A204.1 (cell line): Measurements from ENCODE around the gene PEX12.
"Not testable (repeated sequence)": the region's sequence is repeated elsewhere in the genome, so short reads cannot be mapped to it uniquely, and the experiment has no call there.

Source experiments
- FAIRE-seq: peaks from 2 replicates; lab custom pipeline; 2012; peaks lifted over from hg19 to GRCh38; lab: Jason Lieb, UNC

The PEX12 gene

DNA sequence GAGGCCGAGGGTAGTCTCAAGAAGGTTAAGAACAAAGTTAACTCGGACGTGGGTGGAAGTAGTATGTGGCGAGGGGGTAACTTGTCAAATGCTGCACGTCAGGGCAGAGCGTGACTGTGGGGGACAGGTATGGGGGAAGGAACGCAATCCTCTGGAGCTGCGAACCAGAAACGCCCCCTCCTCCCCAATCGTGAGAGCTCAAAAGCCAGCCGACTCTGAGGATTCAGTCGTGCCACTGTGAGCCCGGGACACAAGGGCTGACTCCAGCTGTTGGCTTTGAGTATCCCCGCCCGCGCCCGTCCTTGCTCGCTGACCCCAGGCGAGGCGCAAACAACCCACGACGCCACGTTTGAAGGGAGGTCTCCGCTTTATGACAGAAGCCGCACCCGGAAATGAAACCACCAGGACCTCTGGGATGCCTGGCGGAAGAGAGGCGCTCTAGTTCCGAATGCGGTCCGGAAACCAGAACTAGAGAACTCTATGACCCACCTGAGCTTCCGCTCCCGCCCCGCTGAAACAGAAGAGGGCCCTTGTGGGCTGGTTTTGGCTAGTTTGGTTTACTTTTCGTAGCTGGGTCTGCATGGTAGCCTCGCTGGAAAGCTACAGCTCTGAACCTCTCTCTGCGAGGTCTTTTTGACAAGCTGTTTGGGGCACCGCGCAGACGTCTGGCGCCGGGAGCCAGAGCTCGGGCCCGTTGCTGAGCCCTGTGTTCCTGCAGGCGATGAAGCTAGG, at the start of gene PEX12:
PEX12 (minus strand) TSS at position 375 of the 732 bp plus-strand sequence. CDS start 550 bp downstream, outside the sequence.
- peak; percentile 93 for FAIRE-seq

DNA sequence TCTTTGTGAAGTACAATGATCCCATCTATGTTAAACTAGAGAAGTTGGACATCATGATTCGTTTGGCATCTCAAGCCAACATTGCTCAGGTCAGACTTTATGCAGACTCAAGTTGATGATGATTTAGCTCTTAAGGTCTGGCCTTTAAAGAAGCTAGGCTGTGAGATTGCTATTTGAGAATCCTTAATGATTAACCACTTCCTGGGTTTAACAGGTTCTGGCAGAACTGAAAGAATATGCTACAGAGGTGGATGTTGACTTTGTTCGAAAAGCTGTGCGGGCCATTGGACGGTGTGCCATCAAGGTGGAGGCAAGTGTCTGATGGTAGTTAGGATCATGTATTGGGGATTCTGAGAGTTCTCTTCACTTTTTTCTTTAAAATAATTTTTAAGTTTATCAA, 49.0 kb upstream of the PEX12 start:
- no peak for FAIRE-seq

DNA sequence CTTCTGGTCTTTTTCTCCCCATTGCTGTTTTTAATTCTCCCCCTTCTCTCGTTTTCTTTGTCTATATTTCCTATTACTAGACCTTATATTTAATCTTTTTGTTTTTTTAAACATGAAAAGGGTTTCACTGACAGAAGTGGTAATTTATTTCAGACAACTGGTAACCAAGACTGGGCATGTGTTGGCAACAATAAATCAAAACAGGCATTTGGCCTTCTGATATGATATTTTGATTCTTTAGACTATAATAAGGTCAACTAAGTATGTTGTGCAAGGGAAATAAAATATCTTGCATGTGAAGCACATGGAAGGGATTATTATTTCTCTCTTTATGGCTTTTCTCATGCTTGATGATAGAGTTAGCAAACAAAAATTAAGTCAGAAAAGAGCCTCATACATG, 43.4 kb upstream of the PEX12 start:
- no peak for FAIRE-seq

DNA sequence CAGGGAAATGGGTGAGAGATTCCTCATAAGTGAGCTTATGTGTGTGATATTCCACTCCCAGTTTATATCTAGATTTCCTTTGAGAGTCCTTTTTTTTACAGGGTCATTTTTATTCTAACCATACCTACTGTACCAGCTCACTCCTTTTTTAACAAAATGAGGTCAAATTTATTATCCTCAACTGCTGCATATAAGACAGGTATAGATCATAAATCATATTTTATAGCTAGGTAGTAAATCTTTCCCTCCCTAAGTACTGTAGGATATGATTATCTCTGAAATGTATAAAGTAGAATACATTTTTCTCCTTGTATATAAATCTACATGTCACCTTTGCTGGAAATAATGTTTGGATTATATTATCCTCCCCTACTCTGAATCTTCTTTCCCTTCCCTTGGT, 40.3 kb upstream of the PEX12 start:
- no peak for FAIRE-seq

DNA sequence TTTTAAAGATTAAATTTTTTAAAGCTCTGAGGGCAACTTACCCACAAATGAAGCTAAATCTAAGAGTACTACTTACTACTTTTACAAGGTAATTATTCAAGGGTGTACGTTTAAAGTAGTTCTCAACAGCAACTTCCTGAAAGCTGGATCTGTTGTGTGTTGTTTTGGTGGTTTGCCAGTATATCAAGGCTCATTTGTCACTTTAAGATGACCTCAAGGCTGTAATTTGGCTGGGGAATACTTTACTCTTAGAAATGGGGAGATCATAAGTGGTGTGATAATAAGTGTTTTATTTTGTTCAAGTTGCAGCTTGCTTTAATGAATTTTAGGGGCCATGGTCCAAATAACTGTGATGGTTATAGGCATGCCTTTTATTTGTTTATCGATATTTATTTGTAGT, 39.1 kb upstream of the PEX12 start:
- no peak for FAIRE-seq

DNA sequence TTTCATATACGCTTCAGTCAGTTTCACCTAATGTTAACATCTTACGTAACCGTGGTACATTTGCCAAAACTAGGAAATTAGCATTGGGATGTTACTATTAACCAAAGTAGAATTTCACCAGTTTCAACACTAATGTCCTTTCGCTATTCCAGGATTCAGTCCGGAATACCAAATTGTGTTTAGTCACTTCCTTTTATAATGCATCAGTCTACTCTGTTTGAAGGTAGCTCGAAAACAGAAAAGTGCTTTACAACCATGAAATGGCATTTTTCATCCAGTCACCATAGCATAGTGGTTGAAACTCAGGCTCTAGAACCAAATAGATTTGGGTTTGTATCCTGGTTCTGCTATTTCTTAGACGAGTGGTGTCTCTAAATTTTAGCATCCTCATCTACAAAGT, 38.2 kb upstream of the PEX12 start:
- no peak for FAIRE-seq

DNA sequence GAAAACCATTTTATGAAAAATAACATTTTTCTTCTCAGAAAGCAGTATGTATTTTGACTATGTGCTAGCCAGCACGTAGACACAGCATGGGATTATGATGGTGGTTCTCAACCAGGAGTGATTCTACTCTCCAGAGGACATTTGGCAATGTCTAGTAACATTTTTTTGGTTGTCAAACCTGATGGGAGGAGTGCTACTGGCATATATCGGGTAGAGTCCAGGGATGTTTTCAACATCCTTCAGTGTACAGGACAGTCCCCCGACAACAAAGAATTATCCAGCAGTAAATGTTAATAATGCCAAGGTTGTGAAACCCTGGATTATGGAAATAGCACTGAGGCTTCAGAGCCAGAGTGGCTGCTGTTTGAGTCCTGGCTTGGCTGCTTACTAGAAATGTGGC, 36.4 kb upstream of the PEX12 start:
- FAIRE-seq = no peak

DNA sequence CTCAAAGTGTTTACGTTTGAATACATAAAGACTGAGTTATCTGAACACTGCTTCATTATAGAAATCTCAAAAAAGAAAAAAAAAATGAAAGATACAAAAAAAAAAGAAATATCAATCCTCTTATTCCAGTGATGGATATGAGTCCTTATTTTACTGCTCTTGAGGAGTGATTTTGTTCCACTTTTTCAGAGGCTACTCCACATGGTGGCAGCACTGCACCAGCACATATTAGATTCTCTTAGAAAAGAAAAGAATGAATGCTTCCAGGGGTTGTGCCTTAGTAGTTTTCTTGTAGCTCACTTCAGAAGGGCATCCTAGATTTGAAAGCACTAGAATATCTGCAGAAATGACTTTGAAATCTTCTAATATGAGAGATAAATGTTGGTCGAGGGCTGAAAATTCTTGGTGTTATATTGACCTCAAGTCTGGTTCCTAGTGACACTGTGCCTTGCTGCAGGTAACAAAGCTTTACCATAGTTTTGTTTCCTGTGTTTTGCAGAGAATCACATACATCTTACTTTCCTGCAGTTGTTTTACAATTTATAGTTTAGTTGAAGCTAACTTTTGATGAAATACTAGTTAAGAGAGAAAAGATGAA, 34.7 kb upstream of the PEX12 start:
- peak; percentile 96 for FAIRE-seq

DNA sequence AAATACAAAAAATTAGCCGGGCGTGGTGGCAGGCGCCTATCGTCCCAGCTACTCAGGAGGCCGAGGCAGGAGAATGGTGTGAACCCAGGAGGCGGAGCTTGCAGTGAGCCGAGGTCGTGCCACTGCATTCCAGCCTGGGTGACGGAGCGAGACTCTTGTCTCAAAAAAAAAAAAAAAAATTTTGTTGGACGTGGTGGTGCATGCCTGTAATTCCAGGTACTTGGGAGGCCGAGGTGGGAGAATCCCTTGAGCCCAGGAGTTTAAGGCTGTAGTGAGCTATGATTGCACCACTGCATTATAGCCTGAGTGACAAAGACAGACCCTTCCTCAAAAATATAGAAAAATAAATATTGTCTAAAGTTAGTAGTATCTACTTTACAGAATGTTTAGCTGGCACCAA, 32.4 kb upstream of the PEX12 start:
- not testable (repeated sequence) for FAIRE-seq

DNA sequence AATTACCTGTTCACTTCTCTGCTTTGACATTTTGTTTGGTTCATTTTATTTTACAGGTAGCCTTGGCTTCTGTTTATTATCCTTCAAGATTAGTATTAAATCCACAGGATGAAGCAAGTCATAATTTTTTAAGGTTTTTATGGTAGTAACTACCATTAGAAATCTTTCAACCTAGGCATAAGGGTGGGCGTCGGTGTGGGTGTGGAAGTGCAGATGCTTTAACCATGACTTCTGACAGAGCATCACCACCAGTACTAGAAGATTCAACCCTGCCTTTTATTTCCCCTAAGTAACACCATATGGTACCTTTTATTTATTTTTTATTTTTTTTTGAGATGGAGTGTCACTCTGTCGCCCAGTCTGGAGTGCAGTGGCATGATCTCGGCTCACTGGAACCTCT, 31.5 kb upstream of the PEX12 start:
- FAIRE-seq = no peak

DNA sequence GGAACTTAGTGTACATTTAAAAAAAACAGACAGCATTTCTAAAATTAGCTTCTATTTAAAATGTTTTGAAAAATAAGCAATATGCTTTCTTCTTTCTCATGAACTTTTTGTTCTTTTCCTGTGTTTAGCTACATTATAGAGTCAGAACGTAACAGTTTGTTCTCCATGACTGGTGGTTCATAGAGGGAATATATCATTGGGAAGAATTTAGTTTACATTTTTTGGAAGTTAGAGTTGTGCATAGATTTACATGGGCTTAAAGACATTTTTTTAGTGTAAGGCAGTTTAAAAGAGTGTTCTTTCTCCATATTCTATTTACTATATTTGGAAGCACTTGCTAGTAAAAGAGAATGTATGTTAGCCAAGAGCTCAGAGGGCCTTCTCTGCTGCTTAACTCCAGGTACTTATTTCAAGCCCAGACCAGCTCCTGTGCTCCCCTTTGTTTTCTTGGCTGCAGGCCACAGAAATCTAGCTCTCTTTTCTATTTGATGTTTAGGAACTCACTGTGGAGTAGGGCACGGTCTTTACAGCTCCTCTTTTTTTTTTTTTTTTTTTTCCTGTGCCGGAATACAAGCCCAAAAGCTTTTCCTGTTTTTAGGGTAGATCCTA, 29.0 kb upstream of the PEX12 start:
- no peak for FAIRE-seq

DNA sequence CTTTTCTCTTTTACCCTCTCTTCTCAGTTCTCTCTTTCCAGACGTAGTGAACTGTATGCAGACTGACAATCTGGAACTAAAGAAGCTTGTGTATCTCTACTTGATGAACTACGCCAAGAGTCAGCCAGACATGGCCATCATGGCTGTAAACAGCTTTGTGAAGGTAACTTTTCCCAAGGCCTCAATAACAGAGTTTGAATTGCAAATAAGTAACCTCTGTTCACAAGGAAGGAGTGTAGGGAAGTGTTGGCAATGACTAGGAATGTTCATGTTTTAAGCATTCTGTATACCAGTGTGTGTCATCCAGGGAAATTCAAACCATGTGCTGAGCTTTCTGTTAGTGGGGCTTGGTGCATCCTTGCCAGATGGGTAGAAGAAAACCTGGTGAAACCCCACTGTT, 27.3 kb upstream of the PEX12 start:
- no peak for FAIRE-seq

DNA sequence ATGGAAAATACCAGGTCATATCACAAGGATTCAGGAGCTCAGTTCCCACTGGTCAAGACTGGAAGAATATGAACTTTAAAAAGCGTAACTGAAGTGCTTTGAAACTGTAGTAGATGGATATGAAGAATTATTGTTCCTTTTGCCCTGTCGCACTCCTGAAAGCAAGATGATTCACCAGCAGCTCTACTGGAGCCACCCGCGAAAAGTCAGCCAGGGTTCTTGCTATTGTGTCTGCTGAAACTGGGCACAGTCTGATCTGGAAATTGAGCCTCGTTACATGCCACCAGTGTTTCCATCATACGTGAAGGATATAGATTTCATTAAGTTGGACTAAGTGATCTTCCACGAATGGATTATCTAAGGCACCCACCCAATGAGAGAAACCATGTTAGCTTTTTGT, 25.3 kb upstream of the PEX12 start:
- FAIRE-seq = no peak

DNA sequence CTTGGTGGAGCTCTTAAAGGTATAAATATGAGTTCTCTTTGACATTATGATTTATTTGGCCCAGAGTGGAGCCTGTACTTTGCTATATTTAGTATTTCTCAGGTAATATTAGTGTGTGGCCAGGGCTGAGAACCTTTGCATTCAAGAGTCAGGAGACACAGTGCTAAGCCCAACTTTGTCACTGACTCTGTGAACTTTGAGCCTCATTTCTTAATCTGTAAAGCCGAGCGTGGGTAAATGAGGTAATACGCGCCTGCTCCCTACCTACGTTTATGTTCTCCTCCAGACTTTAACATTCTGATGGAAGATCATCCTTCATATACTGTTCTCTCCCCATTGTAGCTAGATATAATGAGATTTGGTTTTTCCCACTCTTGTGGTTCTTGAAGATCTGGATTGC, 19.2 kb upstream of the PEX12 start:
- FAIRE-seq = no peak

DNA sequence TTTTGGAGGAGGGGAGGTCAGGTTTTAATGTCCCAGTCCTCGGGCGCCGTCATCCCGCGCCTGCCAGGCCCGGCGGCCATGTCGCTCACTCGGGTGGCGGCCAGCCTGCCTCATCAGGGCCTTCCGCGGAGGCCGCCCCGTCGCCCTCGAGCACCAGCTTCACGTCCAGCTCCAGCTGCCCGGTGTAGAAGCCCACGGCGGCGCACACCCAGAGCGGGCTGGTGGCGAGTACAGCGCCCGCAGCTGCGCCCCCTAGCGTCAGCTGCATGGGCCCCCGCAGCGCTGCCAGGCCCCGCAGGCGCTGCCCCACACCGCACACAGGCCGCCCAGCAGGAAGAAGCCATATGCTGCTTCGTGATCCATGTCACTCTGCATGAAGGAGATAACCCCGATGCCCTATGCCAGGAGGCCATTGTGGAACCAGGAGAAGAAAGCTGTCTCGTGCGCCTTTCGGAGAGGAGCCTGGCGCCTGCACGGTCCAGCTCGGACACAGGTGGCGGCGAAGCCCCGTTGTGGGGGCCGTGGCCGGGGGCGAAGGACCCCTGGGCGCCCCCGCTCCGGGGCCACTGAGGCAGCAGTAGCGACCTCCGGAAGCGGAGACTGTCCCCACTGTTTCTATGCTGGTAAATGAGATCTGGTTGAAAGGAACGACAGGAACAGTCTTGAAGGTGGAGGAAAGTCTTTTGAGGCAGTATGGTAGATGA, 18.3 kb upstream of the PEX12 start:
- no peak for FAIRE-seq

DNA sequence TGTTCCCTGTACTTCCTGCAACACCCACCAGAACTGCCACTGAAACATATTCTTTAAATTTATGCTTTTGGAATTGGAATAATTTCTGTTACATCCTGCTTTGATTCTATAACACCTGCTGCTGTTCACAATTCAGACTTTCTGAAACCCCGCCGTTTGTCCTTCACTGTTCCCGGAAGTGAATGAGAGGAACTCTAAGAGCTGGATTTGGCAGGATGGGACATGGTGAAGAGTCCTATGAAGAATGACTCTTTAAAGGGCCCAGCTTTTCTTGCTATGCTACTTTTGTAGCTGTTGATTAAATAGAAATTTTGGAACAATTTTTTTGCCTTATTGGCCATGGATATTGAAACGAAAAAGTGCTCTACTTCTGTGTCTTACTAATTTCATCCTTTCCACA, 17.7 kb upstream of the PEX12 start:
- FAIRE-seq = no peak

DNA sequence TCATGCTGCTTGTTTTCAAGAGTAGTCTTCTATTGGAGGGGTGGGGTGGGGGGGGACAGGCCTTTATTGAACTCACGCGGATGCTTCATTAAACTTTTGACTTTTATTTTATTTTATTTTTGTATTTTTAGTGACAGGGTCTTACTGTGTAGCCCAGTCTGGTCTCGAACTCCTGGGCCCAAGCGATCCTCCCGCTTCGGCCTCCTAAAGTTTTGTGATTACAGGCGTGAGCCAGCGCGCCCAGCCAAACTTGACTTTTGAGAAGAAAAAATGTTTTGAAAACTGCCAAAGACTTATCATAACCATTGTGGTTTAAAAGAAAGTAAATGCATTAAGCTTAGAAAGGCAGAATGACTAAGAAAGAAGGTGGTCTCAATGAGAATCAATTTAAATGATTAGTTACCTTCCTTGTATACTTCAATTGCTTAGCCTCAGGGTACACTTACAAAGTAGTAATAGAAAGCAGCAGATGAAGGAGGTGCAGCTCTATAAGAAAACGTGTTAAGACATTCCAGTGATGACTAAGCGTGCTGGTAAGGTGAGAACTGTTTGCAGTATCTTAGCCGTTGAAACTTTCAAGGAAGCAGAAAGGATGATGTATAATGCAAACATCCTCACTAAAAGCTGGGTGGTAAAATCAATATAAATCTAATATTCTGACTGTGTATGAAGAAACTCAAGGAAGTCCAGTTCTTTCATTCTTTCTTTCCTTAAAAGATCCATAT, 10.0 kb upstream of the PEX12 start:
- FAIRE-seq = peak; percentile 16

DNA sequence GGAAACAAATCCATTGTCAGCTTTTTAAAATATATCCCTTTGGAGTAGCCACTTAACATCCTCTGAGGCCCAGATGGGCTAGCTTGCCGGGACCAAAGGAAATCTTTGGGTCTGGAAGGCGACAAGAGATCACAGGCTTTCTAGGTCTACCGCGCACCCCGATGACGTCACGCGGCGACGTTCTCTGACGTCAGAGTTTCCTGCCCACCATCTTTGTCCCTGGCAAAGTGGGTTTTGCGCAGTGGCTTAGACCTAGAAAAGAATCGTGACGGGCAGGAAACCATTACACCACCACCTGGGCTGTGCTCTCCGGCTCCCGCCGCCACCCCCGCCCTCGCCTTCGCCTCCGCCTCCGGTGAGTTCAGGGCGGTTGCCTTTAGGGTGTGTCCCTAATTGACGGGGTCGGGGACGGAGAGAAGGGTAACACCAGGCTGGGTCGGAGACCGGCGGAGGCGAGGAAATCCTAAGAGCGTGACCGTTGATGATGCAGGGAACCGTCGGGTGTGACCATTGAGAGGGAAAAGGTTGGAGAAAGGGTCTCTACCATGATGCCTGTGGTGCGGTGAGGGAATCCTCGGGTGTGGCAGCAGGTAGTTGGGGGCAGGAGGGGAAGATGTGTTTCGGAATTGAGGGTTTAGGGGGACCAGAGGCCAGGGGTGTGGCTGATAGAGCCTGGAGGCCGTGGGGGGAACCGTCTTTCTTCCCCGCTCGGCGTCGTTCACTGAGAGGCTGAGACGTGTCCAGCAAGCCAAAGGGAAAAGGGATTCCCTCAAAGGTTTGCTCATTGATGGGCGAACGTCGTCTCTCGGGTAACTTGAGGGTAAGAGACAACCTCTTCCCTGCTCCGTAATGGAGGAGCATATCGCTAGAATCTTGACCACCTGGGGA, 8.9 kb upstream of the PEX12 start, which contains the start of gene AP2B1:
AP2B1 (plus strand) TSS at position 249 of the 888 bp plus-strand sequence. CDS start 6,709 bp downstream, outside the sequence.
- peak; percentile 92 for FAIRE-seq

DNA sequence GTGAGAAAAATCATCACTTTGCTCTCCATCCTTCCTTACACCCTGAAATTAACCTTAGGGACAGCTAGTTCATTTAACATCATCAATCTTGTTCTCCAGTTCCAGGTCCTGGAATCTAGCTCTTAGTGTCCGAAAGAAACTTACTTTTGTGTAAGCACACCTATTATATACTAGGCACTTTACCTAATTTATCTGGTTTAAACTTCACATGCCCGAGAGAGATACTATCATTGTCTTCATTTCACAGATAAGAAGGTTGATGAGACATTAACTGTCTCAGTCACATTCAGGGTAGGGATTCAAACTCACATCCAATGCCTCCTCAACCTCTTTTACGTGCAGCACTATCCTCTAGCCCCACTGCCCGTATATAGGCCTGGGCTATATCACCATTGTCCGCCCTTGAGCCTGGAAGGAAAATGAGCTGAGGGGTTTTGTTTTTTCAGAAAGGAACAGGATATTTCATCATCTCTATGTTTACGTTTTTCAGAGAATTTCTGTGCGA, 8.2 kb upstream of the PEX12 start:
- no peak for FAIRE-seq

DNA sequence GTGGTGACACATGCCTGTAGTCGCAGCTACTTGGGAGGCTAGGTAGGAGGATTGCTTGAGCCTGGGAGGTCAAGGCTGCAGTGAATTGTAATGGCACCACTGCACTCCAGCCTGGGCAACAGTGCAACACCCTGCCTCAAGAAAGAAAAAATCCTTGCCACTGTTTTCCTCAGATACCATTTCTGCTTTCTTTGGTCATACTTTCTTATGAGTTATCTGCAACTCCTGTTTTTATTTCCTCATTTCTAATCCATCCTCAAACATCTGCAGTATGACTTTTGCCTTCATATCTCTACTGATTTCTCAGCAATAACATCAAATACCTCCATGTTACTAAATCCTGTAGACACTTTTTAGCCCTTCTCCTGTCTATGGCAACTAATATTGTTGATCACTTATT, 5.7 kb upstream of the PEX12 start:
- no peak for FAIRE-seq

DNA sequence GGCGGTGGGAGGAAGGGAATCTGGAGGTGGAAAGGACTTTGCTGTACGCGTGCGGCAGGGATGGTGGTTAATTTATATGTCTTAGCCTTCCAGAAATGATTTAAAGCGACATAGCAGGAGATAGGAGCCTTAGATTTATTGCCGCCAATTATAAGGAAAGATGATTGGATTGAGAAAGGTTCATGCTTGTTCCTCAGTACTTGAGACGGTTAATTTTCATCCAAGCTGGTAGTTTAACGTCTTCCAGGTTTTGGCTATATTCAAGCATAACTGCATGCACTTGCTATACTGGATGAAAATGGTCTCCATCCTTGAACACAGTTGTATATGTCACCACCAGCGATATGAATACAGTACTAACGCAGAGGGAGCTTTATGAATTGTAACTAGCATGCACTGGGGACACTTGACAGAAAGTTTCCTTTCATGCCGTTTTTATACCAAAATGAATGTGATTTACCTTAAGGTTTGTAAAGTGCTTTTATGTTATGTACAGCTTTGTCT, 610 bp upstream of the PEX12 start:
- FAIRE-seq = no peak
